ENCODE results near the gene PCSK5.

DNA sequence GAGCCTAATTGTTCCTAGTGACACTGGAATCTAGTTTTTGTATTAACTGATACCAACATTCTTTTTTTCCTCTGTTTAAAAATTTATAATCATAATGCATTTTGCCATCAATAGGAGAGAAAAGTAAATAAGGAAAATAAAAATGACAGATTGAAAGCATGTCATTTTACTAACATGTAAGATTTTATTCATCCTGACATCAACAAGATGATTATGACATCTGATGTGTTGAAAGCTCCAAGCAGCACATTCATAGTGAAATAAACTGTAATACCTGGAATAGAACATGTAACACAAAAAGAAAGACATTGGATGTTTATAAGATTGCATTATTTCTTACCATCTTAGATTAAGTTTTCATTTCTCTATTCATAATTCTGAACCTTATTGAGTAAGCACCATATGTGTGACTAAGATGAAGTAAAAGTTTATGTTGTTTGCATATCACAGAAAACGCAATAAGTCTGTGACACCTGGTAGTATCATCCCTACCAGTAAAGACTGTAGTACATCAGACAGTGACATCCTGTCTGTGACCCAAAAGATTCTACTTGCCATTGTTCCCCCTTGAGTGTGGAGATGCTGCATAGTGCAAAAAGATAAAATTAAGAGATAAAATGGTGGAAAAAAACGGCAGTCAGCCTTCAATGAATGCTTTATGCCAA, 225.6 kb downstream of the PCSK5 start:
- TF ChIP-seq, protein P1, sequence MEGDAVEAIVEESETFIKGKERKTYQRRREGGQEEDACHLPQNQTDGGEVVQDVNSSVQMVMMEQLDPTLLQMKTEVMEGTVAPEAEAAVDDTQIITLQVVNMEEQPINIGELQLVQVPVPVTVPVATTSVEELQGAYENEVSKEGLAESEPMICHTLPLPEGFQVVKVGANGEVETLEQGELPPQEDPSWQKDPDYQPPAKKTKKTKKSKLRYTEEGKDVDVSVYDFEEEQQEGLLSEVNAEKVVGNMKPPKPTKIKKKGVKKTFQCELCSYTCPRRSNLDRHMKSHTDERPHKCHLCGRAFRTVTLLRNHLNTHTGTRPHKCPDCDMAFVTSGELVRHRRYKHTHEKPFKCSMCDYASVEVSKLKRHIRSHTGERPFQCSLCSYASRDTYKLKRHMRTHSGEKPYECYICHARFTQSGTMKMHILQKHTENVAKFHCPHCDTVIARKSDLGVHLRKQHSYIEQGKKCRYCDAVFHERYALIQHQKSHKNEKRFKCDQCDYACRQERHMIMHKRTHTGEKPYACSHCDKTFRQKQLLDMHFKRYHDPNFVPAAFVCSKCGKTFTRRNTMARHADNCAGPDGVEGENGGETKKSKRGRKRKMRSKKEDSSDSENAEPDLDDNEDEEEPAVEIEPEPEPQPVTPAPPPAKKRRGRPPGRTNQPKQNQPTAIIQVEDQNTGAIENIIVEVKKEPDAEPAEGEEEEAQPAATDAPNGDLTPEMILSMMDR (IDR thresholded peaks at IDR 0.05), result no peak
- no peak for TF ChIP-seq POLR2A (IDR thresholded peaks at IDR 0.05)
